Common myeloid progenitor, CD34-positive (primary cell): ENCODE measurements around the gene FOXM1.

Source experiments
- CTCF ChIA-PET: fragments of 350-600 bp; sonication (Branson Sonifier 250); formaldehyde crosslinking; loops from one replicate; lab custom pipeline; 2021; ENCODE audit warnings: antibody characterized with exemption; lab: Charles Lee
- POLR2A ChIA-PET: fragments of 350-600 bp; sonication (Branson Sonifier 250); formaldehyde crosslinking; loops from one replicate; lab custom pipeline; 2021; ENCODE audit warnings: antibody characterized with exemption; lab: Charles Lee
- DNase-seq, 3 donors: peaks; one replicate each; pipeline versions ENCODE4 v3.0.0 to v3.0.0-alpha.2; 2013
- H3K27ac ChIP-seq, 2 experiments: 1 replicate in 1 of 2; 2 replicates in 1 of 2; pipeline ENCODE4 v1.7.0; 2013; ENCODE audit warnings: inconsistent platforms in 2 of 2, low read length in 2 of 2, mild to moderate bottlenecking in 2 of 2, low read depth in 1 of 2, moderate library complexity in 1 of 2; ENCODE audit not compliant: severe bottlenecking in 2 of 2, insufficient read depth in 1 of 2, poor library complexity in 1 of 2
- H3K27me3 ChIP-seq, 5 experiments: replicated peaks in 2 of 5; 1 replicate in 3 of 5; 2 replicates in 2 of 5; pipeline versions ENCODE4 v1.6.1 to v1.7.0; 2013; ENCODE audit warnings: low read length in 4 of 5, mild to moderate bottlenecking in 2 of 5, moderate library complexity in 2 of 5, inconsistent platforms in 1 of 5; ENCODE audit not compliant: insufficient read depth in 5 of 5, control insufficient read depth in 4 of 5
- H3K36me3 ChIP-seq, 4 experiments: 1 replicate in 2 of 4; 2 replicates in 2 of 4; pipeline versions ENCODE4 v1.6.1 to v1.7.0; 2013; ENCODE audit warnings: low read length in 3 of 4, control low read depth in 1 of 4, mild to moderate bottlenecking in 1 of 4; ENCODE audit not compliant: control insufficient read depth in 4 of 4, insufficient read depth in 4 of 4
- H3K4me1 ChIP-seq, 4 experiments: 1 replicate in 3 of 4; 2 replicates in 1 of 4; pipeline versions ENCODE4 v1.6.1 to v1.7.1; 2013; ENCODE audit warnings: low read length in 3 of 4, mild to moderate bottlenecking in 3 of 4, control low read depth in 1 of 4, inconsistent platforms in 1 of 4, moderate library complexity in 1 of 4; ENCODE audit not compliant: control insufficient read depth in 4 of 4, insufficient read depth in 4 of 4; ENCODE audit errors: control extremely low read depth in 1 of 4
- H3K4me3 ChIP-seq, 7 experiments: 1 replicate in 4 of 7; 2 replicates in 3 of 7; pipeline versions ENCODE4 v1.5.1 to v1.7.0; 2013; ENCODE audit warnings: mild to moderate bottlenecking in 7 of 7, low read length in 6 of 7, moderate library complexity in 6 of 7, inconsistent platforms in 2 of 7, low read depth in 2 of 7, control low read depth in 1 of 7; ENCODE audit not compliant: insufficient read depth in 4 of 7, control insufficient read depth in 1 of 7; ENCODE audit errors: extremely low read depth in 1 of 7
- H3K9me3 ChIP-seq, 5 experiments: 1 replicate in 4 of 5; 2 replicates in 1 of 5; pipeline versions ENCODE4 v1.6.1 to v1.7.1; 2013; ENCODE audit warnings: low read length in 4 of 5, mild to moderate bottlenecking in 2 of 5, inconsistent platforms in 1 of 5, low read depth in 1 of 5, moderate library complexity in 1 of 5; ENCODE audit not compliant: control insufficient read depth in 4 of 5, insufficient read depth in 2 of 5; ENCODE audit errors: control extremely low read depth in 1 of 5
- WGBS: methylation state at CpG from one replicate; pipeline ENCODE4 v1.1.5; 2013; ENCODE audit not compliant: insufficient coverage; 5-methylcytosine and 5-hydroxymethylcytosine counted together

Gene FOXM1

GRCh38 chr12:2833327-2833726 lies 43.6 kb downstream of the FOXM1 start:
- Histone ChIP-seq H3K4me3 (no peak overlapping the region), H3K27ac (no peak overlapping the region), H3K4me1 (peaks cover 0 to 2% (median 0%) of the 10 kb centered on the region in 4 experiments), H3K36me3 (peaks cover 3 to 17% (median 10%) of the 10 kb centered on the region in 4 experiments), H3K9me3 (no peaks in the 10 kb centered on the region), H3K27me3 (peaks cover 0 to 12% (median 0%) of the 10 kb centered on the region in 5 experiments)
- DNase-seq = no peak
- 86% methylated on average over 2 of the region's 5 CpGs for WGBS
- POLR2A ChIA-PET = no interaction called here
- CTCF ChIA-PET = interaction anchor here (1.3 kb wide), 1 partner anchor 20 kb away, joined by 3 read pairs; the partner anchor contains the start of gene ITFG2

- ChIA-PET POLR2A (no interaction called here), CTCF (interaction anchor here (1.3 kb wide), 1 partner anchor 20 kb away, joined by 3 read pairs; the partner anchor contains the start of gene ITFG2)
- DNase-seq = no peak
- Histone ChIP-seq H3K36me3 (peaks cover 5 to 24% (median 16%) of the 10 kb centered on the region in 4 experiments), H3K27me3 (peaks cover 0 to 12% (median 0%) of the 10 kb centered on the region in 5 experiments), H3K4me1 (peaks cover 0 to 2% (median 0%) of the 10 kb centered on the region in 4 experiments), H3K9me3 (no peaks in the 10 kb centered on the region), H3K27ac (no peak overlapping the region), H3K4me3 (no peak overlapping the region)
- WGBS = 92% methylated on average over 6 of the region's 6 CpGs
Measured at GRCh38 chr12:2832550-2833127, 44.3 kb downstream of the FOXM1 start.

- Histone ChIP-seq H3K36me3 (peaks cover 9 to 58% (median 43%) of the 10 kb centered on the region in 4 experiments), H3K27me3 (peaks cover 0 to 2% (median 0%) of the 10 kb centered on the region in 5 experiments), H3K9me3 (no peaks in the 10 kb centered on the region), H3K4me1 (no peaks in the 10 kb centered on the region), H3K4me3 (no peak overlapping the region), H3K27ac (no peak overlapping the region)
- POLR2A ChIA-PET = no interaction called here
- CTCF ChIA-PET = no interaction called here
- DNase-seq = no peak
- WGBS = 100% methylated on average over 1 of the region's 6 CpGs
Measured at GRCh38 chr12:2829275-2829674, 47.7 kb downstream of the FOXM1 start.

GRCh38 chr12:2826721-2827515 lies 50.1 kb downstream of the FOXM1 start:
- H3K27me3 ChIP-seq = no peaks in the 10 kb centered on the region
- H3K4me3 ChIP-seq = no peak overlapping the region
- no peaks in the 10 kb centered on the region for H3K9me3 ChIP-seq
- H3K27ac ChIP-seq = no peak overlapping the region
- ChIA-PET CTCF (interaction anchor here (1.2 kb wide), 1 partner anchor 23 kb away, joined by 3 read pairs; no protein-coding TSS in a partner anchor), POLR2A (interaction anchor here (1.0 kb wide), 1 partner anchor 31 kb away, joined by 3 read pairs; no protein-coding TSS in a partner anchor)
- no peak for DNase-seq
- no peaks in the 10 kb centered on the region for H3K4me1 ChIP-seq
- H3K36me3 ChIP-seq = peaks cover 13 to 81% (median 61%) of the 10 kb centered on the region in 4 experiments
- WGBS = 96% methylated on average over 11 of the region's 14 CpGs

- WGBS = 100% methylated on average over 3 of the region's 3 CpGs
- no peak overlapping the region for H3K27ac ChIP-seq
- CTCF ChIA-PET = interaction anchor here (2.7 kb wide), 1 partner anchor 10 kb away, joined by 14 read pairs; no protein-coding TSS in a partner anchor
Measured at GRCh38 chr12:2826036-2826435, 50.9 kb downstream of the FOXM1 start.

GRCh38 chr12:2825132-2825531 lies 51.8 kb downstream of the FOXM1 start:
- ChIA-PET CTCF (interaction anchor here (1.0 to 2.7 kb wide), 2 partner anchors 9 to 13 kb away, joined by 3 to 14 read pairs; partner anchors contain the start of gene ITFG2), POLR2A (interaction anchor here (0.8 kb wide), 1 partner anchor 51 kb away, joined by 3 read pairs; no protein-coding TSS in a partner anchor)
- H3K9me3 ChIP-seq = no peaks in the 10 kb centered on the region
- DNase-seq = no peak
- H3K4me1 ChIP-seq = no peaks in the 10 kb centered on the region
- WGBS = 94% methylated on average over 3 of the region's 4 CpGs
- H3K36me3 ChIP-seq = peaks cover 11 to 93% (median 74%) of the 10 kb centered on the region in 4 experiments
- H3K27me3 ChIP-seq = no peaks in the 10 kb centered on the region
- no peak overlapping the region for H3K27ac ChIP-seq
- no peak overlapping the region for H3K4me3 ChIP-seq

More at GRCh38 chr12:2826036-2826435, 50.9 kb downstream of the FOXM1 start:
- DNase-seq = no peak
- POLR2A ChIA-PET = no interaction called here
- Histone ChIP-seq H3K4me3 (no peak overlapping the region), H3K4me1 (no peaks in the 10 kb centered on the region), H3K9me3 (no peaks in the 10 kb centered on the region), H3K36me3 (peaks cover 11 to 90% (median 70%) of the 10 kb centered on the region in 4 experiments), H3K27me3 (no peaks in the 10 kb centered on the region)
